ENCODE measurements around the gene ATP6V1B1.

The ATP6V1B1 gene

GRCh38 chr2:70977605-70978205, 42.0 kb downstream of the ATP6V1B1 start:
- Histone ChIP-seq H3K4me2 (ENCODE audit: low read length) (peak overlapping the region; percentile 89), H3K36me3 (ENCODE audit: insufficient read depth, low read length) (no peaks in the 10 kb centered on the region), H2AFZ (ENCODE audit: low read length) (no peak overlapping the region), H4K20me1 (ENCODE audit: insufficient read depth, low read length) (no peaks in the 10 kb centered on the region), H3K27ac (ENCODE audit: low read depth, low read length, poor library complexity, severe bottlenecking) (no peak overlapping the region), H3K9me3 (ENCODE audit: low read length) (no peaks in the 10 kb centered on the region), H3K4me1 (ENCODE audit: insufficient read depth, low read length, severe bottlenecking) (peaks cover 13% of the 10 kb centered on the region), H3K9me2 (ENCODE audit: low read depth, low read length) (no peaks in the 10 kb centered on the region), H3F3A (ENCODE audit: insufficient read depth, low read length) (no peaks in the 10 kb centered on the region), H3K27me3 (ENCODE audit: insufficient read depth, low read length) (no peaks in the 10 kb centered on the region), H3K9ac (ENCODE audit: low read length) (no peak overlapping the region; the same call in 1 of the 2 replicates), H3K79me2 (ENCODE audit: insufficient read depth, low read length) (no peaks in the 10 kb centered on the region), H3K4me3 (ENCODE audit: low read depth, low read length, poor library complexity, severe bottlenecking) (peak overlapping the region; percentile 68)
- no peak; the same call in none of the 2 replicates for TF ChIP-seq CTCF (IDR thresholded peaks at IDR 0.05; ENCODE audit: low read length)
- no peak for TF ChIP-seq EZH2 (IDR thresholded peaks at IDR 0.05; ENCODE audit: borderline replicate concordance, low read length)

GRCh38 chr2:70978341-70979179, 42.9 kb downstream of the ATP6V1B1 start, which contains the start of gene ANKRD53:
ANKRD53 (plus strand) TSS chr2:70978630; CDS start chr2:70978646, 16 bp downstream.
- TF ChIP-seq CTCF (IDR thresholded peaks at IDR 0.05; ENCODE audit: low read length): no peak
- TF ChIP-seq EZH2 (IDR thresholded peaks at IDR 0.05; ENCODE audit: borderline replicate concordance, low read length): no peak
- Histone ChIP-seq H4K20me1 (ENCODE audit: insufficient read depth, low read length) (no peaks in the 10 kb centered on the region), H2AFZ (ENCODE audit: low read length) (no peak within 1 kb of the TSS), H3K9me3 (ENCODE audit: low read length) (no peaks in the 10 kb centered on the region), H3K4me3 (ENCODE audit: low read depth, low read length, poor library complexity, severe bottlenecking) (peak within 1 kb of the TSS; percentile 68), H3K9me2 (ENCODE audit: low read depth, low read length) (no peaks in the 10 kb centered on the region), H3K27ac (ENCODE audit: low read depth, low read length, poor library complexity, severe bottlenecking) (no peak within 1 kb of the TSS), H3K27me3 (ENCODE audit: insufficient read depth, low read length) (no peaks in the 10 kb centered on the region), H3K4me2 (ENCODE audit: low read length) (peak within 1 kb of the TSS; percentile 89), H3K36me3 (ENCODE audit: insufficient read depth, low read length) (no peaks in the 10 kb centered on the region), H3K9ac (ENCODE audit: low read length) (no peak within 1 kb of the TSS), H3K4me1 (ENCODE audit: insufficient read depth, low read length, severe bottlenecking) (peaks cover 13% of the 10 kb centered on the region), H3K79me2 (ENCODE audit: insufficient read depth, low read length) (no peaks in the 10 kb centered on the region), H3F3A (ENCODE audit: insufficient read depth, low read length) (no peaks in the 10 kb centered on the region)

GRCh38 chr2:70979180-70979488, 43.4 kb downstream of the ATP6V1B1 start:
- Histone ChIP-seq H3K36me3 (ENCODE audit: insufficient read depth, low read length) (no peaks in the 10 kb centered on the region), H4K20me1 (ENCODE audit: insufficient read depth, low read length) (no peaks in the 10 kb centered on the region), H3K79me2 (ENCODE audit: insufficient read depth, low read length) (no peaks in the 10 kb centered on the region), H3K4me1 (ENCODE audit: insufficient read depth, low read length, severe bottlenecking) (peaks cover 13% of the 10 kb centered on the region), H3F3A (ENCODE audit: insufficient read depth, low read length) (no peaks in the 10 kb centered on the region), H3K27ac (ENCODE audit: low read depth, low read length, poor library complexity, severe bottlenecking) (no peak overlapping the region), H2AFZ (ENCODE audit: low read length) (no peak overlapping the region), H3K4me3 (ENCODE audit: low read depth, low read length, poor library complexity, severe bottlenecking) (no peak overlapping the region), H3K4me2 (ENCODE audit: low read length) (no peak overlapping the region), H3K9me2 (ENCODE audit: low read depth, low read length) (no peaks in the 10 kb centered on the region), H3K27me3 (ENCODE audit: insufficient read depth, low read length) (no peaks in the 10 kb centered on the region), H3K9me3 (ENCODE audit: low read length) (no peaks in the 10 kb centered on the region), H3K9ac (ENCODE audit: low read length) (no peak overlapping the region)
- TF ChIP-seq EZH2 (IDR thresholded peaks at IDR 0.05; ENCODE audit: borderline replicate concordance, low read length) (no peak), CTCF (IDR thresholded peaks at IDR 0.05; ENCODE audit: low read length) (no peak)

Measured in OCI-LY1 (cell line).